ENCODE measurements around the gene SPG7.
"Not testable (repeated sequence)": the region's sequence is repeated elsewhere in the genome, so short reads cannot be mapped to it uniquely, and the experiment has no call there.

Gene SPG7

DNA sequence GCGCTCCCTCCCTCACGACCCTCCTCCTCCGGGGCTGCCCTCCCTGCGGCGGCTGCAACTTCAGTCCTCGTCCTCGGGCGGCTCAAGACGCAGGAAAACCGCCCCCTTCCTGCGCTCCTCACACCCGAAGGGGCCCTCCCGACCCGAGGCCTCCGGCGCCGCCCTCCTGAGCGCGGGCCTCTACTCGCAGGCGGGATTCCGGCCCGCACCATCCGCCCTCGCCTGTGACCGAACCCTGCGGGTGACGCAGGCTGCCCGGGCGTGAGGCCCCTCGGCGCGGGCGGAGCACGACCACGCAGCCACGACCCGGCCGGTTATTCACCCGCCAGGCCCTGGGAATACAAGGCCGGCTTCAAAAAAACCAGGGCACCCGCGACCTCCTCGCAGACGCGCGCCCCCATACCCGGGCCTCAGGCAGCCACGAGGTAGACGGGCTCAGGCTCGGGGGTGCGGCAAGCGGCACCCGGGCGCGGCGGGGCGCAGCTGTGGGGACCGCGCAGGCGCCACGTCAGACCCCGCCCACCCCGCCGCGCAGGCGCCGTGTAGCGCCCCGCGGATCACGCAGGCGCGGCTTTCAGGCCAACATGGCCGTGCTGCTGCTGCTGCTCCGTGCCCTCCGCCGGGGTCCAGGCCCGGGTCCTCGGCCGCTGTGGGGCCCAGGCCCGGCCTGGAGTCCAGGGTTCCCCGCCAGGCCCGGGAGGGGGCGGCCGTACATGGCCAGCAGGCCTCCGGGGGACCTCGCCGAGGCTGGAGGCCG is at the start of gene SPG7:
SPG7 (plus strand) TSS at position 570 of the 757 bp plus-strand sequence; CDS start at position 585, 15 bp downstream.
- DNase-seq (ENCODE audit: low read depth in 2 of 2, low spot score in 1 of 2) = peak; percentile 73 to 80

DNA sequence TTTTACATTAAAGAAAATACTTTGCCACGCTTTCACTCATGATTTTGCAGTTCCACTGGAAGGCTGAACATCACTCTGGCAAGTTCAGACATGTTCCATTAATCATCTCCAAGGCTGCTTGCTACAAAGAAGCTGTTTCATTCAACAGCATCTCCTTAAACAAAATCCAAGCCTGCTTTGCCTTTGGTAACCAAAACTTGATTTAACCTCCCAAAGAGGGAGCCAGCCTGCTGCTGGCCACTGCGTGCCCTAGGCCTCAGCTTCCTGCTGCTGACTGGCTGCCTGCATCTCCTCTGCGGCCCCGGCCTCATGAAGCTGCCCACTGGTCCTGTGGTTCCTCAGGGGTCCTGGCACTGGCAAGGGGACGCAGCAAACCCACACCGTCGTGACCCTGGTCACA is 49.7 kb upstream of the SPG7 start:
- no peak for DNase-seq (ENCODE audit: low read depth in 2 of 2, low spot score in 1 of 2)

DNA sequence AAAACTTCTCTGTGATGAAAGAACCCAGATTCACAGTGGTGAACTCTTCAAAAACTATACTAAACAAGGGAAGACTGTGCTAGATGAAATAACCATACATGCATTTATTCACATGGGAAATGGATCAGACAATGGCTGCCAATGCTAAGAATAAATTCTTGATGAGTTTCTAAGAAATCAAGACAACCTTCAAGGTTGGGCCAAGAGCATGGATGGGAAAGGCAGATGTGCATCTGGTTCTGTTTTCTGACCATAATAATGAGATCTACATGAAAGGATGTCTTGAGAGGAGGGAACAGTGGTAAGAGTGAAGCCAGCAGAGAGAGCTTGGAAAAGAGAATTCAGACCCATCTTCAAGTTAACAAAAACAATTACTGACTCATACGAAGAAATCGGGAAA is 49.2 kb upstream of the SPG7 start:
- no peak for DNase-seq (ENCODE audit: low read depth in 2 of 2, low spot score in 1 of 2)

DNA sequence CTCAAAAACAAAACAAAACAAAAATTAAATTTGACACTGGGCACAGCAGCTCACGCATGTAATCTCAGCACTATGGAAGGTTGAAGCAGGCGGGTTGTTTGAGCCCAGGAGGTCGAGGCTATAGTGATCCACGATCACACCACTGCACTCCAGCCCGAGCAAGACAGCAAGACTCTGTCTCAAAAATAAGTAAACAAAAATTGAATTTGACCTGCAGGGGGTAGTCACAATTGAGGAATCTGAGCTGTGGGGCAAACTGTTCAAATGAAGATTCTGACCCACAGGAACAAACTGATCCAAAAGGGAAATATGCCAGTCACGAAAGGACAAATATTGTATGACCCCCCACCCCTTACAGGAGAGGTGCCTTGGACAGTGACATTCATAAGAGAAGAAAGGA is 47.6 kb upstream of the SPG7 start:
- DNase-seq (ENCODE audit: low read depth in 2 of 2, low spot score in 1 of 2) = no peak

DNA sequence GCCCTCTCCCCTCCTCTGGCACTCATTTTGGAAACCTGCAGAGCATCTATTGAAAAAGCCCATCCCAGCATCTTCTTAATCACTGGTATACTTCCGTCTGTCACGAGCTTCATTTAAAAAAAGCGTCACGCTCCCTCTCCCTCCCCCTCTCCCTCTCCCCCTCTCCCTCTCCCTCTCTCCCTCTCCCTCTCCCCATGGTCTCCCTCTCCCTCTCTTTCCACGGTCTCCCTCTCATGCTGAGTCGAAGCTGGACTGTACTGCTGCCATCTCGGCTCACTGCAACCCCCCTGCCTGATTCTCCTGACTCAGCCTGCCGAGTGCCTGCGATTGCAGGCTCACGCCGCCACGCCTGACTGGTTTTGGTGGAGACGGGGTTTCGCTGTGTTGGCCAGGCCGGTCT is 46.3 kb upstream of the SPG7 start:
- DNase-seq (ENCODE audit: low read depth in 2 of 2, low spot score in 1 of 2) = not testable (repeated sequence)

DNA sequence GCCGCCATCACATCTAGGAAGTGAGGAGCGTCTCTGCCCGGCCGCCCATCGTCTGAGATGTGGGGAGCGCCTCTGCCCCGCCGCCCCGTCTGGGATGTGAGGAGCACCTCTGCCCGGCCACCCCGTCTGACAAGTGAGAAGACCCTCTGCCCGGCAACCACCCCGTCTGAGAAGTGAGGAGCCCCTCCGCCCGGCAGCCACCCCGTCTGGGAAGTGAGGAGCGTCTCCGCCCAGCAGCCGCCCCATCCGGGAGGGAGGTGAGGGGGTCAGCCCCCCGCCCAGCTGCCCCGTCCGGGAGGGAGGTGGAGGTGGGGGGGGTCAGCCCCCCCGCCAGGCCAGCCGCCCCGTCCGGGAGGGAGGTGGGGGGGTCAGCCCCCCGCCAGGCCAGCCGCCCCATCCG is 45.6 kb upstream of the SPG7 start:
- not testable (repeated sequence) for DNase-seq (ENCODE audit: low read depth in 2 of 2, low spot score in 1 of 2)

DNA sequence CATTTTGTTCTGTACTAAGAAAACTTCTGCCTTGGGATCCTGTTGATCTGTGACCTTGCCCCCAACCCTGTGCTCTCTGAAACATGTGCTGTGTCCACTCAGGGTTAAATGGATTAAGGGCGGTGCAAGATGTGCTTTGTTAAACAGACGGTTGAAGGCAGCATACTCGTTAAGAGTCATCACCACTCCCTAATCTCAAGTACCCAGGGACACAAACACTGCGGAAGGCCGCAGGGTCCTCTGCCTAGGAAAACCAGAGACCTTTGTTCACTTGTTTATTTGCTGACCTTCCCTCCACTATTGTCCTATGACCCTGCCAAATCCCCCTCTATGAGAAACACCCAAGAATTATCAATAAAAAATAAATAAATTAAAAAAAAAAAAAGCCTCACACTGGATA is 44.9 kb upstream of the SPG7 start:
- DNase-seq (ENCODE audit: low read depth in 2 of 2, low spot score in 1 of 2) = not testable (repeated sequence)

DNA sequence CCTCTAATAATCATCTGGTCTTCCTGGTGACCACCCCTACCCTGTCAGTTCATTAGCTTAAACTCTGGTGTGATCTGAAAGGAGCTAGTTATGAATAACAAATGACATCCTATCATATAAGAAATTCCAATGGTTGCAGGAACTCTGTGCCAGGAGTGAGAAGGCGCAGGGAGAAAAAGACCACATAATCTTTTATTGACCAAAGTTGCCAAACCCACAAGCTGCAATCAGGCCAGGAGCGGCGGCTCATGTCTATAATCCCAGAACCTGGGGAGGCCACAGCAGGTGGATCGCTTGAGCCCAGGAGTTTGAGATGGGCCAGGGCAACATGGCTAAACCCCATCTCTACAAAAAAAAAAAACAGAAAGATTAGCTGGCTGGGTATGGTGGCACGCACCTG is 41.3 kb upstream of the SPG7 start:
- no peak for DNase-seq (ENCODE audit: low read depth in 2 of 2, low spot score in 1 of 2)

DNA sequence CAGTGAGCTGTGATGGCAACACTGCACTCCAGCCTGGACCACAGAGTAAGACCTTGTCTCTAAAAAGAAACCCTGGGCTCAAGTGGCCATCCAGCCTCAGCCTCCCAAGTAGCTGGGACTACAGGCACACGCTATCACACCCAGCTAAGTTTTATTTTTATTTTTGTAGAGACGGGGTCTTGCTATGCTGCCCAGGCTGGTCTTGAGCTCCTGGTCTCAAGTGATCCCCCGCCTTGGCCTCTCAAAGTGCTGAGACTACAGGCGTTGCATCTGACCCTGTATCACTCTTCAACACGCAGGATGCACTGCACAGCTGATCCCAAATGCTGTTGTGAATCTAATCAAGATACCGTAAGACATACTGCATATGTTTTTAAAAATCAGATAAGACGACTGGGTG is 40.8 kb upstream of the SPG7 start:
- no peak for DNase-seq (ENCODE audit: low read depth in 2 of 2, low spot score in 1 of 2)

DNA sequence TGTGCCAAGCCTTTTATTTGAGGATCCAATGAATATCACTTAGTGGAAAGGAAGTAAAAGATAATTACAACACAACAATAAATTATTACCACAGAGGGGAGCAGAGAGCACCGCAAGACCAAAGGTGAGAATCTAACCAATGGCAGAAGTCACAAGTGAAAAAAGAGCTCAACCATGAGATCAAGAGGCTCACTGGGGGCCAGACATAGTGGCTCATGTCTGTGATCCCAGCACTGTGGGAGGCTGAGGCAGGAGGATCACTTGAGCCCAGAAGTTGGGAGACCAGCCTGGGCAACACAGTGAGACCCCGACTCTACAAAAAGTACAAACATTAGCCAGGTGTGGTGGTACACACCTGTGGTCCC is 35.5 kb upstream of the SPG7 start:
- no peak for DNase-seq (ENCODE audit: low read depth in 2 of 2, low spot score in 1 of 2)

DNA sequence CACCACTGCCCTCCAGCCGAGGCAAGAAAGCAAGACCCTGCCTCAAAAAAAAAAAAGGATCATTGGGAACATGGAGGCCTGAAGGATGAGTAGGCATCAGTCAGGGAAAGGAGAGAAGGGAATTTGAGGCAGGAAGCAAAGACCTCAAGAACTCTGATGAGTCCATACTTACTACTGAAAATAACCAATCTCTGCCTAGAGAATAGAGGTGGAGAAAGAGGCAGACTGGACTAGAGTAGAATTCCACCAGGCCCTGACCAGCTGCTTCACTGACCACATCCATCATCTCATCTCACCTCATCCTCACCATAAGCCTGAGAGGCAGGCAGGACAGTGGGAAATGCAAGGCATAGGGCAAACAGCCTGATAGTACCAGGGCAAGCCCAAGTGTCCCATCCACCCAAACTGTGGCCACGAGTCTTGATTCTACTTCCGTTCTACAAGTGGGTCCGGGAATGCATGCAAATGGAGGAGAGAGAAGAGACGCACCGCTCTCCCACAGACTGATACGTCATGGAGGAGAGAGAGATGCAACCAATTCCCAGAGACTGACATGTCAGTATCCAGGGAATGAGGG is 35.0 kb upstream of the SPG7 start:
- no peak for DNase-seq (ENCODE audit: low read depth in 2 of 2, low spot score in 1 of 2)

DNA sequence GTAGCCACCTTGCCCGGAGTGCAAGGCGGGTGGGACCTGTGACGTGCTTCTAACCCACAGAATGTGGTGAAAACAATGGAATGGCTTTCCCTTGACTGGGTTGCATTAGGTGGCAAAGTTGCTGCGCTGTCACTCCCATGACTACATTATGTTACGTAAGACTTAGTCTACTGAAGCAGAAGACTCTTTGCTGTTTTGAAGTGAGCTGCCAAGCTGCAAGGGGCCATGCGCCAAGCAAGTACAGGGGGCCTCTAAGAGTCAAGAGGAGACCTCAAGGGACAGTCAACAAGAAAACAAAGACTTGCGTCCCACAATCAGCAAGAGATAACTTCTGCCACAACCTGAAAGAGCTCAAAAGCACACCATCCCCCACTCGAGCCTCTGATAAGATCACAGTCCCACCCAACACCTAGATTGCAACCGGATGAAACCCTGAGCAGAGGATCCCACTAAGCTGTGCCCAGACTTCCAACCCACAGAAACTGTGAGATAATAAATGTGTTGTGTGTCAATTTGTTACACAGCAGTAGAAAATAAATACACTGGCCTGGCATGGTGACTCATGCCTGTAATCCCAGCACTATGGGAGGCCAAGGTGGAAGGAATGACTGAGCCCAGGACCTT is 34.3 kb upstream of the SPG7 start:
- DNase-seq (ENCODE audit: low read depth in 2 of 2, low spot score in 1 of 2) = no peak

DNA sequence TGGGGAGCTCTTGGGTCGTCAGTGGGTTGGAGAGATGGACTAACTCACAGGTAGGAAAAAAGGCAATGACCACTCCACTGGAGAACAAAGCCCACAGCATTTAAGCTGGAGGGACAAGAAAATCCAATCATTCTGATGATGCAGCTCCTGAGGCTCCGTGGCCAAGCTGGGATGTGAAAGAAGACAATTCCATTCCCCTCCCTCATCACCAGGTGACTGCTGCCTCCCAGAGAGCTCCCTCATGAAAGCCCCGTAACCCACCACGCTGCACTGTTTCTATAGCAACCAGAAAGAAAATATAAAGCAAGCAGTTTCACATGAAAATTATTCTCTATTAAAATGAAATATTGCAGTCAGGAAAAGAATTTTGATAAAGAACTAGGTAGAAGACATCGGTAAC is 33.1 kb upstream of the SPG7 start:
- DNase-seq (ENCODE audit: low read depth in 2 of 2, low spot score in 1 of 2) = no peak

DNA sequence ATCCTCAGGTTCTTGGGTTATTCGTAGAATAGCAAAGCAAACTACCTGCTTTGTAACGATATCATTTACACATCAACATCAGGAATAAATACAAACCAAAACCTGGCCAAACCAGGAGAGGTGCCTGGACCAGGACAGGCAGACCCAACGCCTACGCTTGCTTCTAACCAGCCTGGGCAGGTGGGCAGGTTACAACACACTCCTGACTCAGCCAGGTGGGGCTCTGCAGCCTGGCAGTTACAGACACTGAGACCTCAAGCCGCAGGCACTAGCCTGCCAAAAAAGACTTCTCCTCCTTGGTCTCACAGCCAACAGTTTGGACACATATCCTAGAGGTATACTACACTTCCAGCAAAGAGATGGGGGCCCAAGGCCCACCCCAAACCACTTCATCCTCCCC is 31.8 kb upstream of the SPG7 start:
- DNase-seq (ENCODE audit: low read depth in 2 of 2, low spot score in 1 of 2) = no peak

DNA sequence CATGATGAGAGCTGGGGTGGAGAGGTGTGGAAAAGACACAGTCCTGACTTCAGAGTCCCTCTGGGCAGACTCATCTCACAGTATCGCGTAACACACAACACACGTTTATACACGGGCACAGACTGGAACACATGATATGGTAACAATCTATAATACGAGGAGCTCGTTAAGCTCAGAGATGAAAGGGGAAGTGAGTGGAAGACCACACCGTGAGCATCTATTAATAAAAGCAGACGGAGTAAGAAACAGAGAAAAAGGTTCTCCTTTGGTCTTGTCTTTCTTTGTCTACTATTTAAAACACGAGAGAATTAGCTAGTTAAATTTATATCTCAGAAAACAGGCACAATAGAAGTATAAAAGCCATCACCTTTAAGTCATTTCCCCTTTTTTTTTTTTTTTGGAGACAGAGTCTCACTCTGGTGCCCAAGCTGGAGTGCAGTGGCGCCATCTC is 31.4 kb upstream of the SPG7 start:
- no peak for DNase-seq (ENCODE audit: low read depth in 2 of 2, low spot score in 1 of 2)

DNA sequence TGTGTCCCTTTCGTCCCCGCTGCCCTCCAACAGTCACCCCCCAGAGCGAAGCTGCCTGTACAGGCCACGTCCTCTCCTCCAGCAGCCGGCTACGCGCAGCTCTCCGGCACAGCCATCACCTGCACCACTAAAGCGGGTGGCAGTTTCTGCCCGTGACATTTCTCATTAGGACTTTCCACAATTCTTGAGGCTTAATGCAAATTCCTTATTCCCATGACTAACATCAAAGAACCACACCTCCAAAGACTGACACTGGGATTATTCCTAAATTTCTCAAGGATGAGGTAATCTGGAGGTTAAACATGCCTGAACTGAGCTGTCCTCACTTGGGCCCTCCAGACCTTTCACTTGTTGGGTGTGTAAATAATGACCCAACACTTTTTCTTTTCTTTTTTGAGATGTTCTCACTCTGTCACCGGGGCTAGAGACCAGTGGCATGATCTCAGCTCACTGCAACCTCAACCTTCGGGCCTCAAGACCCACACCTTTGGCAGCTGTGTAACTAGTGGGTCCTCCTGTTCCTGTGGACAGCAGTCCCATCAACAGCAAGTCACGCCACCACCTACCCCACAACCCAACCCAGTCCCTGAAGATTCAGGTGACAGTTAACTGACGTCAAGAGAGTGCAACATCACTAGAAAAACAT is 29.5 kb upstream of the SPG7 start:
- DNase-seq (ENCODE audit: low read depth in 2 of 2, low spot score in 1 of 2) = no peak

DNA sequence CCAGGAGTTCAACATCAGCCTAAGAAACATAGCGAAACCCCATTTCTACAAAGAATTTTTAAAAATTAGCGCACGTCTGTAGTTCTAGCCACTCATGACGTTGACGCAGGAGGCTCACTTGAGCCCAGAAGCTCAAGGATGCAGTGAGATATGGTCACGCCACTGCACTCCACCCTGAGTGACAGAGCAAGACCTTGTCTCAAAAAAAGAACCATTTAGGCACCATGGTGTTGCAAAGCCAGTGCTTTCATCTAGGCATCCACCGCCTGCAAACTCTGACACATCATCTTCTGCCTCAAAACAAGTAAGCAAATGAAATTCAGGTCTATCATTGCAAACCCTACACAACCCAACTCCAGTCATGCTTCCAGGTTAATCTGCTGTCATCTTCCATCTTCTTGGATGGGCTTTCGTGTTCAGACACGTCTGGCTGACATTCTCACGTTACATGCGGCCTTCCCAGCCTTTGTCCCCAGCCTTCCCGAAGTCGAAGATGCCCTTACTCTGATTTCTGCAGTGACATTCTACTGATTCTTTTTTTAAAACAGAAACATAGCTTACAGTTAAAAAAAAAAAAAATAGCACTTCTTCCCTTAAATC is 26.7 kb upstream of the SPG7 start:
- DNase-seq (ENCODE audit: low read depth in 2 of 2, low spot score in 1 of 2) = no peak

DNA sequence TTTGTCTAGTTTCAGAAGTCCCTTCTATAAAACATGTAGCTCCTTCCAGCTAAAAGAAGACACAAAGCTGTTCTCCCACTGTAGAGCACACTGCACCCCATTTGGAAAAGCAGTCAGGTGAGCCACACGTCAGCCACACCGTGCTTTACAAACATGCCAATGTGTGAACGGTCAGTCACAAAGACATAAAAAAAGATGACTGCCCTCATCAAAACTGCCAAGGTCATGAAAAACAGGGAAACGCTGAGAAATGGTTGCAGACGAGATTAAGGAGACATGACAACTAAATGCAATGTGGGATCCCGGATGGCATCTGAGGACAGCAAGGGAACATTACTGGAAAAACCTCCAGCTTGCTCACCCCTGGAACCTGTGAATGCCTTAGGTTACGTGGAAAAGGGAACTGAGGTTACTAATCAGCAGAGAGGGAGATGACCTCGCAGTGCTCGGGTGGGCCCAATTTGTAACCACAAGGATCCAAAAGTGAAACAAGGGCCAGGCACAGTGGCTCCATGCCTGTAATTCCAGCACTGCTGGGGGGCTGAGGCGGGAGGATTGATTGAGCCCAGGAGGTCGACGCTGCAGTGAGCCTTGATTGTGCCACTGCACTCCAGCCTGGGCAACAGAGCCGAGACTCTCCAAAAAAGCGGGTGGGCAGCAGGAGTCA is 25.9 kb upstream of the SPG7 start:
- DNase-seq (ENCODE audit: low read depth in 2 of 2, low spot score in 1 of 2) = no peak

DNA sequence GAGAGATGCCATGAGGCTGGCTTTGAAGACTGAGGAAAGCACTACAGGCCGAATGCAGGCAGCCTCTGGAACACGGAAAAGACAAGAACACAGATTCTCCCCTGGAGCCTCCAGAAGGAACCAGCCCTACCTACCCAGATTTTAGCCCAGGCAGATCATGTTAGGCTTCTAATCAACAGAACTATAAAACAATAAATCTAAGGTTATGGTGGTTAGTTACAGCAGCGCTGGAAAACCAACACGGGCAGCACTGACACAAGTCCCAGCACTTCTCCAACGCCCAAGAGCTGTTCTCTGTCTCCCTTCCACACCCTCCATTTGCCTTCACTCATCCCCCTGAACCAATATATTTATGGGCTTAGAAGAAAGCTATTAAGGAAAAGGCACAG is 25.4 kb upstream of the SPG7 start:
- DNase-seq (ENCODE audit: low read depth in 2 of 2, low spot score in 1 of 2) = no peak

DNA sequence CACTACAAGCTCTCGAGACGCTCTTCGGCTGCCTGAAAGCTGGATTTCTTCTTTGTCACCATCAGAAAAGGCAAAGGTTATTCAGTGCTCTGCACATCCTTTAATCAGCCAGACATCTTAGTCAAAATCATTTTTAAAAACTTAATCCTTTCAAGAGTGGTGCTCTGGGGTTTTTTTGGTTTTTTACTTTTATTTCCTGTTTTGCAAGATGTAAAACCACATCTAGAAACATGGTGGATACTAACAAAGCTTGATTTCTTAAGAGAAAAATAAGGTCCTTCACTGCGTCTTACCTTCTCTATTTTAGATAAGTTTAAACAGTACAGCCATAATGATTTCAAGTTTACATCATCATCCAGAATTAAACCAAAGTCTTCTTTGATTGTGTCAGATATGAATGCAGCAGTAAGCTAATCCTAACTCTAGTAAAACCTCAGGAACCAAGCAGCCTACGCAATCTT is 24.1 kb upstream of the SPG7 start:
- no peak for DNase-seq (ENCODE audit: low read depth in 2 of 2, low spot score in 1 of 2)
